NCI-H510A treated with DMSO at 0.1 percent for 48 hours (cell line): Measurements from ENCODE around the gene MFAP4.

Source experiments
- DNase-seq: peaks from one replicate; lab custom pipeline; 2025; lab: John Stamatoyannopoulos, UW

The MFAP4 gene

DNA sequence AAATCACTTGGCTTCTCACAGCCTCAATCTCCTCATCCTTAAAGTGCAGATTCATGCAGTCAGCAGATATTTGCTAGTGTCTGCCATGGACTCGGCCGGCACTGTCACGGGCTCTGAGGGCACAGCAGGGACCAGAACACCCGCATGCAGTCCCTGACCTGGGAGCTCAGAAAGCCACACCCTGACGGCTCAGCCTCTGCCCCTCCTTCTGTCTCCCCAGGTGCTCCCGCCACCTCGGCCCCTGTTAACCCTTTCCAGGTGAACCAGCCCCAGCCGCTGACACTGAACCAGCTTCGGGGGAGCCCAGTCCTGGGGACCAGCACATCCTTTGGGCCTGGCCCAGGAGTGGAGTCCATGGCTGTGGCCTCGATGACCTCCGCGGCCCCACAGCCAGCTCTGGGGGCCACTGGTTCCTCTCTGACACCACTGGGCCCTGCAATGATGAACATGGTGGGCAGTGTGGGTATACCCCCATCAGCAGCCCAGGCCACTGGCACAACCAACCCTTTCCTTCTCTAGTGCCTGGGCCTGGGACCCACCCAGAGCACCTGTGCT is 53.2 kb downstream of the MFAP4 start:
- no peak for DNase-seq
